GM18526 (cell line): ENCODE results near the gene BAZ1B.

ENCODE experiments used
- POLR2A ChIP-seq: IDR thresholded peaks from 3 replicates; pipeline ENCODE4 v1.6.1; 2011; ENCODE audit not compliant: insufficient read length; ENCODE audit errors: extremely low read depth

Gene BAZ1B

GRCh38 chr7:73437621-73438416 lies 84.3 kb downstream of the BAZ1B start:
- TF ChIP-seq POLR2A, result no peak

GRCh38 chr7:73437091-73437490 lies 85.0 kb downstream of the BAZ1B start:
- TF ChIP-seq POLR2A, result no peak

GRCh38 chr7:73436031-73436929 lies 85.8 kb downstream of the BAZ1B start:
- no peak for TF ChIP-seq POLR2A

GRCh38 chr7:73435471-73436009 lies 86.6 kb downstream of the BAZ1B start:
- no peak for TF ChIP-seq POLR2A

GRCh38 chr7:73434701-73435069 lies 87.4 kb downstream of the BAZ1B start:
- TF ChIP-seq POLR2A, result no peak

GRCh38 chr7:73433924-73434700 lies 88.0 kb downstream of the BAZ1B start:
- no peak for TF ChIP-seq POLR2A

GRCh38 chr7:73432676-73433075 lies 89.4 kb downstream of the BAZ1B start:
- no peak for TF ChIP-seq POLR2A

GRCh38 chr7:73431041-73431835 lies 90.9 kb downstream of the BAZ1B start:
- TF ChIP-seq POLR2A, result no peak

- TF ChIP-seq POLR2A, result no peak
These were observed 92.2 kb downstream of the BAZ1B start for GRCh38 chr7:73429622-73430505.

- TF ChIP-seq POLR2A, result no peak
These were observed 92.9 kb downstream of the BAZ1B start for GRCh38 chr7:73429215-73429614.

- TF ChIP-seq POLR2A, result no peak
These were observed 93.9 kb downstream of the BAZ1B start for GRCh38 chr7:73427902-73428787.

- no peak for TF ChIP-seq POLR2A
These were observed 96.1 kb downstream of the BAZ1B start for GRCh38 chr7:73426016-73426415.
